Upper lobe of left lung (tissue), 6 donors: ENCODE results near the gene RGL1. TPM values are rescaled to one million over a fixed set of nuclear protein-coding genes. Genes with fewer than 3 reads are reported as not detected.

ENCODE experiments used
- ATAC-seq, 2 donors: fragments of 200-7000 bp; cut with Tn5 transposase; one replicate each; pipeline ENCODE4 v1.9.1; 2022; ENCODE audit warnings: mild to moderate bottlenecking in 2 of 2, moderate library complexity in 2 of 2; ENCODE audit not compliant: low FRiP score in 2 of 2
- DNase-seq, 2 donors: peaks; one replicate each; pipeline ENCODE4 v3.0.0-alpha.2; 2019 to 2020
- H3K27ac ChIP-seq, 4 donors: fragments of 200-600 bp; sonication (generic); one replicate each; pipeline ENCODE4 v1.5.1; 2016 to 2019
- H3K27me3 ChIP-seq, 4 donors: fragments of 200-600 bp; sonication (generic); one replicate each; pipeline ENCODE4 v1.5.1; 2017 to 2019
- H3K36me3 ChIP-seq, 4 donors: fragments of 200-600 bp; sonication (generic); one replicate each; pipeline ENCODE4 v1.5.1; 2016 to 2019
- H3K4me1 ChIP-seq, 4 donors: fragments of 200-600 bp; sonication (generic); one replicate each; pipeline ENCODE4 v1.5.1; 2018 to 2019
- H3K4me3 ChIP-seq, 4 donors: fragments of 200-600 bp; sonication (generic); one replicate each; pipeline ENCODE4 v1.5.1; 2017 to 2019; ENCODE audit warnings: mild to moderate bottlenecking in 2 of 4, moderate library complexity in 1 of 4
- H3K9me3 ChIP-seq, 4 donors: fragments of 200-600 bp; sonication (generic); one replicate each; pipeline ENCODE4 v1.5.1; 2018 to 2019
- CTCF ChIP-seq, 6 experiments: fragments of 450-650 bp in 4 of 6; fragments of 200-600 bp in 2 of 6; sonication (generic) in 2 of 6; IDR thresholded peaks; one replicate each; pipeline ENCODE4 v1.5.1; 2016 to 2019; ENCODE audit warnings: antibody characterized with exemption in 6 of 6
- EP300 ChIP-seq, 4 donors: sonication (generic); formaldehyde crosslinking; IDR thresholded peaks; one replicate each; pipeline ENCODE4 v1.5.1; 2017; ENCODE audit warnings: antibody characterized with exemption in 4 of 4, control low read depth in 2 of 4
- POLR2A ChIP-seq, 4 donors: fragments of 450-650 bp; IDR thresholded peaks; one replicate each; pipeline ENCODE4 v1.5.1; 2016 to 2017; ENCODE audit warnings: antibody characterized with exemption in 4 of 4, mild to moderate bottlenecking in 2 of 4
- POLR2AphosphoS5 ChIP-seq, 2 donors: sonication (generic); formaldehyde crosslinking; IDR thresholded peaks; one replicate each; pipeline ENCODE4 v1.5.1; 2017; ENCODE audit warnings: antibody characterized with exemption in 2 of 2
- WGBS, 2 donors: methylation state at CpG; one replicate each; pipeline ENCODE4 v1.1.5; 2017 to 2018; 5-methylcytosine and 5-hydroxymethylcytosine counted together
- total RNA-seq, 6 donors: library from RNA; depleted of rRNA in 4 of 6; stranded (reverse); fragments of >200 nt in 4 of 6; gene quantifications; one replicate each; pipeline versions ENCODE4 v1.1.0 to v1.2.1, GENCODE V29; 2016 to 2021
- donor health status: DM: no; HTN: no; CAD: no; lungs with moderate emphysema.
- donor health status: DM: no; HTN: yes; CAD: no; lungs with severe emphysema.

The RGL1 gene
- total RNA-seq, 6 donors from 2014 or later, result 24.1 to 38.9 (median 26.7) TPM

GRCh38 chr1:183773482-183774274 is 31.2 kb upstream of the RGL1 start:
- no peaks in the 10 kb centered on the region for H3K36me3 ChIP-seq
- no peak overlapping the region for H3K4me3 ChIP-seq
- H3K27ac ChIP-seq, result no peak overlapping the region
- DNase-seq (no peak), ATAC-seq (no peak)
- H3K27me3 ChIP-seq, result no peaks in the 10 kb centered on the region
- H3K4me1 ChIP-seq, result no peaks in the 10 kb centered on the region
- H3K9me3 ChIP-seq, result peaks cover 0 to 12% (median 8%) of the 10 kb centered on the region in 4 donors
- 84 to 90% methylated on average over 3 of the region's 3 CpGs for WGBS, 2 donors
- TF ChIP-seq POLR2AphosphoS5 (IDR thresholded peaks at IDR 0.05) (no peak), CTCF (IDR thresholded peaks at IDR 0.05) (no peak), EP300 (IDR thresholded peaks at IDR 0.05) (no peak), POLR2A (IDR thresholded peaks at IDR 0.05) (no peak)

GRCh38 chr1:183774938-183775337 is 30.0 kb upstream of the RGL1 start:
- TF ChIP-seq POLR2A (IDR thresholded peaks at IDR 0.05), result no peak
- TF ChIP-seq POLR2AphosphoS5 (IDR thresholded peaks at IDR 0.05), result no peak
- no peak for TF ChIP-seq EP300 (IDR thresholded peaks at IDR 0.05)
- no peak for TF ChIP-seq CTCF (IDR thresholded peaks at IDR 0.05)
- H3K4me1 ChIP-seq, result no peaks in the 10 kb centered on the region
- WGBS, 2 donors, result 99 to 100% methylated on average over 3 of the region's 3 CpGs
- DNase-seq (no peak), ATAC-seq (no peak)
- H3K4me3 ChIP-seq, result no peak overlapping the region
- H3K27me3 ChIP-seq, result no peaks in the 10 kb centered on the region
- H3K9me3 ChIP-seq, result peaks cover 0 to 10% (median 7%) of the 10 kb centered on the region in 4 donors
- no peaks in the 10 kb centered on the region for H3K36me3 ChIP-seq
- H3K27ac ChIP-seq, result no peak overlapping the region

- Histone ChIP-seq H3K36me3 (no peaks in the 10 kb centered on the region), H3K9me3 (peaks cover 0 to 5% (median 0%) of the 10 kb centered on the region in 4 donors), H3K27me3 (no peaks in the 10 kb centered on the region), H3K27ac (no peak overlapping the region), H3K4me1 (no peaks in the 10 kb centered on the region), H3K4me3 (no peak overlapping the region)
- TF ChIP-seq POLR2AphosphoS5 (IDR thresholded peaks at IDR 0.05) (no peak), EP300 (IDR thresholded peaks at IDR 0.05) (no peak), POLR2A (IDR thresholded peaks at IDR 0.05) (no peak)
- WGBS, 2 donors, result 85 to 94% methylated on average over 3 of the region's 3 CpGs
- ATAC-seq, result no peak
- DNase-seq, result no peak
Measured at GRCh38 chr1:183776731-183777130, 28.2 kb upstream of the RGL1 start.

GRCh38 chr1:183777328-183777727 is 27.6 kb upstream of the RGL1 start:
- Histone ChIP-seq H3K36me3 (no peaks in the 10 kb centered on the region), H3K4me3 (no peak overlapping the region), H3K27ac (no peak overlapping the region), H3K9me3 (peaks cover 0 to 5% (median 0%) of the 10 kb centered on the region in 4 donors), H3K4me1 (no peaks in the 10 kb centered on the region), H3K27me3 (no peaks in the 10 kb centered on the region)
- ATAC-seq (no peak), DNase-seq (no peak)
- TF ChIP-seq CTCF (IDR thresholded peaks at IDR 0.05), result no peak
- no peak for TF ChIP-seq POLR2A (IDR thresholded peaks at IDR 0.05)
- TF ChIP-seq EP300 (IDR thresholded peaks at IDR 0.05), result no peak
- TF ChIP-seq POLR2AphosphoS5 (IDR thresholded peaks at IDR 0.05), result no peak
- 71 to 87% methylated on average over 3 of the region's 3 CpGs for WGBS, 2 donors

GRCh38 chr1:183778045-183778444 is 26.9 kb upstream of the RGL1 start:
- WGBS, 2 donors, result 81 to 83% methylated on average over 3 of the region's 3 CpGs
- ATAC-seq (no peak), DNase-seq (no peak)

More at GRCh38 chr1:183778045-183778444, 26.9 kb upstream of the RGL1 start:
- Histone ChIP-seq H3K9me3 (peaks cover 0 to 5% (median 0%) of the 10 kb centered on the region in 4 donors), H3K27me3 (no peaks in the 10 kb centered on the region), H3K4me1 (peaks cover 0 to 2% (median 1%) of the 10 kb centered on the region in 4 donors), H3K27ac (no peak overlapping the region), H3K36me3 (no peaks in the 10 kb centered on the region), H3K4me3 (no peak overlapping the region)
- TF ChIP-seq EP300 (IDR thresholded peaks at IDR 0.05) (no peak), CTCF (IDR thresholded peaks at IDR 0.05) (no peak), POLR2A (IDR thresholded peaks at IDR 0.05) (no peak), POLR2AphosphoS5 (IDR thresholded peaks at IDR 0.05) (no peak)
